GM18867 (cell line): ENCODE results near the gene WDR86.

ENCODE experiments used
- ATAC-seq: cut with Tn5 transposase; IDR thresholded peaks from one replicate; pipeline ENCODE4 v1.9.1; 2021; ENCODE audit warnings: mild to moderate bottlenecking, moderate library complexity; ENCODE audit not compliant: unreplicated experiment

Gene WDR86

GRCh38 chr7:151380199-151381097 is 29.4 kb downstream of the WDR86 start:
- ATAC-seq: no peak

GRCh38 chr7:151379534-151380198 is 30.2 kb downstream of the WDR86 start:
- no peak for ATAC-seq

- no peak for ATAC-seq
Measured at GRCh38 chr7:151379193-151379520, 30.7 kb downstream of the WDR86 start.

GRCh38 chr7:151378496-151379192 is 31.2 kb downstream of the WDR86 start:
- no peak for ATAC-seq

- ATAC-seq: no peak
Measured at GRCh38 chr7:151378011-151378410, 31.8 kb downstream of the WDR86 start.

DNA sequence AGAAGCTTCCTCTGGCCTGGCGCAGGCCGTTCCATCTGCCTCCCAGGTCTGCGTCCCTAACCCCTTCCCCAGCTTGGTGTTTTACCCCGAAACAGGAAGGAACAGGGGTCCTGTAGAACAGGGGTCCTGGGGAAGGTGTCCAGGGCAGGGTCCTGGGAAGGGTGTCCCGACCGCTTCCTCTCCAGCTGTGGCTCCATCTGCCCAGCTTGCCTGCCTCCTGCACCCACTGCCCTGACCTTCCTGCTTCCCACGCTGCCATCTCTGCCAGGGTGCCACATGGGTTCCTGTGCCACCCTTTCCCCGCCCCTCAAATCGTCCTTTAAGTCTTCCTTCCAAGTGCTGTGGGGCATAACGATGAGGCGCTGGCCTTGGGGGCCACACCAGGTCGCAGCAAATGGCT is 32.4 kb downstream of the WDR86 start:
- ATAC-seq: no peak

GRCh38 chr7:151376218-151376902 is 33.5 kb downstream of the WDR86 start:
- ATAC-seq: no peak

- ATAC-seq: no peak
Measured at GRCh38 chr7:151375530-151376217, 34.2 kb downstream of the WDR86 start.

DNA sequence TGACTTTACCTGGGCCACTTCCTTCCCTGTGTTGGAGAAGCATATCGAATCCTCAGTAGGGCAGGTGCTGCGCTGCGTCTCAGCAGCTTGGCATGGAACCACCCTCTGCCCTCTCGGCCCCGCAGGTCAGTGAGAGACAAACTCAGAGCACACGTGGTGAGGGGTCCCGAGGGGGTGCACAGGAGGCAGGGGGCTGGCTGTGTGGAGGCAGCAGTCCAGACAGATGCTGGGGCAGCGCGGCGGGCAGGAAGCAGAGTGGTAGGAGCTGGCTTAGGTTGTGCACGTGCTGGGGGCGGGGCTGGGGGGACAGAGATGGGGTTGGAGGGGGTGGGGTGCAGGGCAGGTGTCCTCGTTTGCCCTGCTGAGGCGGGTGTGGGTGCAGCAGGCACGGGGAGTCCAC is 35.1 kb downstream of the WDR86 start:
- no peak for ATAC-seq

DNA sequence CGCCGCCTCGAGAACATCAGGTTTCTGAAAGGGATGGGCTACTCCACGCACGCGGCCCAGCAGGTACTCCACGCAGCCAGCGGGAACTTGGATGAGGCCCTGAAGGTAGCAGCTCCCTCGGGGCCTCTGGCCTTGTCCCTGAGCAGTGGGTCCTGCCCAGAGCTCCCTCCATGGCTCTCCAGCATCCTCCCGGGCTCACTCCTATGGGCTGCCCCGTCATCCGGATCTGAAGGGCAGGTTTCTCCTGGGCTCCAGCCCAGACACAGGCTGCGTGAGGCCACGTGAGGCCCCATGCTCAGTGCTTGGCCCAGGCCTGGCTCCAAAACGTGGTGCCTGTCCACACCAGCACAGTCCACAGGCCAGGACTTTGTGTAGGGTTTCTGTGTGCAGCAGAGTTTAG is 35.7 kb downstream of the WDR86 start:
- no peak for ATAC-seq

GRCh38 chr7:151373599-151373998 is 36.2 kb downstream of the WDR86 start:
- no peak for ATAC-seq

DNA sequence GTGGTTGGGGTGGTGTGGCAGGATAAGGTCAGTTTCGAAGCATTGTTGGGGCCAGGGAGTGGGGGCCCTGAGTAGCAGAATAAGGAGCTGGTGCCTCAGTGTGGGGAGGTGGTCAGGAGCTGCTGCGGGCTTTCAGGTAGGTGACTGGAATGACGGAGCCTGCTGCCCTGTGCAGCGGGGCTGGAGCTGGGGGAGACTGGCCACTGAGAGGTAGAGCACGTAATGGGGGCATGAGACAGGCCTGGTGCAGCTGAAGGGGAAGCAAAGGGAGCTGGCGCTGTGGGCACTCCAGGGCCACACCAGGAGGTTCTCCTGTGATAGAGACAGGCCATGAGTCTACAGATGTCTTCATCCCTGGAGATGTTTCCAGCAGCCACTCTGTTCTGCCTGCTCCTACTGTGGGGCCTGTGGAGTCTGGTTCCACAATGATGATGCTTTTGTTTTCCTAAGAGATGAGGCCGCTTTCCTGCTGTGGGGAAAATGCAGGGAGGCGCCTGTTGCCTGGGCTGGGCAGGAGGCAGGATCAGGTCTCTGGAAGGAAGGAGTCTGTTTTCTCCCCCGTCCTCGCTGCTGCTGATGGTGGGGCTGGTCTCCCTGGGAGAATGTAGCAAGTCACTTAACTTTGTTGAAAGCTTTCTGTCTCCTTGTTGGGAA is 37.1 kb downstream of the WDR86 start:
- no peak for ATAC-seq

DNA sequence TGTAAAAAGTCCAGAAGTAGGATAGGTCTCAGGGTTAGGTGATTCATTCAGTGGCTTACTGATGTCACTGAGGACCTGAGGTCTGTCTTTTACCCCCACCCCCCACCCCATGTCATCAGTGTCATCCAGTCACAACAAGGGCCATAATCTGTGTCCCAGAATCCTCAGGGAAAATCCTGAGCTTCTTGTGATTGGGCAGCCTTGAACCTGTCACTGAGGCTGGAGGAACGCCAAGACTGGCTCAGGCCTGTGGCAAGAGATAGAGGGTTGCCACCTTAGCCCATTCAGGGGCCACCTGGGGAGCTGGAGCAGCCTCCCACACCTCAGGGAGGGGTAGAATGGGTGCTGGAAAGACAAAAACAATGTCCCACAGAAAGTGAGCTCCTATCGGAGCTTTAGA is 38.6 kb downstream of the WDR86 start:
- no peak for ATAC-seq

DNA sequence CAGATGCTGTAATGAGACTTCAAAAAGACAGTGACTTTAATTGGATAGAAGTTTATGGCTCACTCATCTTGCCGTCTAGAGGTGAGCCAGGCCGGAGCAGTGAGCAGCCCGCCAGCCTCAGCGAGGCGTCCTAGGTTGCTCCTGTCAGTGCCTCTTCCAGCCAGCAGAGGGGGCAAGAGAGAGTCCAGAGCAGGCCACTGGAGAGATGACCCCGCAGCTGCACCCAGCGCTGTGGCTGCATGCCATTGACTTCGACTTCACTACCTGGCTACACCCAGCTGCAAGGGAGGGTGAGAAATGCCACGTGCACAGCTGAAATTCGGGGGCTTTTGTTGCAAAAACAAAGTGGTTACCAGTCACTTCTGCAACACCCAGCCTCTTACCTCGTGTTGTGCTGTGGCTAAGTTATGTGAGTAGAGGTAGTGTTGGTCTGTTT is 41.7 kb downstream of the WDR86 start:
- ATAC-seq: peak; percentile 94

GRCh38 chr7:151367284-151367683 is 42.6 kb downstream of the WDR86 start:
- ATAC-seq: no peak

DNA sequence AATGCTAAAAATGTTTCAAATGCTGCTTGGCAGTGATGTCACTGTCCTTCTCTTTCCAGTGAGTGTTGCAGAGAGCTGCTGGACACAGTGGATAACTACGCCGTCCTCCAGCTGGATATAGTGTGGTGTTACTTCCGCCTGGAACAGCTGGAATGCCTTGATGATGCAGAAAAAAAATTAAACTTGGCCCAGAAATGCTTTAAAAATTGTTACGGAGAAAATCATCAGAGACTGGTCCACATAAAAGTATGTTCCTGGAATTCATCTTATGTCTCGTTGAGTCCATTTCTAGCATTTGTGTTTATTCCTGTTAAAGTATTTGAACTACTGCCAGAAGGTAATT is 43.0 kb downstream of the WDR86 start:
- ATAC-seq: no peak

- no peak for ATAC-seq
Measured at GRCh38 chr7:151366166-151366879, 43.5 kb downstream of the WDR86 start.

- ATAC-seq: no peak
Measured at GRCh38 chr7:151363182-151363581, 46.7 kb downstream of the WDR86 start.

DNA sequence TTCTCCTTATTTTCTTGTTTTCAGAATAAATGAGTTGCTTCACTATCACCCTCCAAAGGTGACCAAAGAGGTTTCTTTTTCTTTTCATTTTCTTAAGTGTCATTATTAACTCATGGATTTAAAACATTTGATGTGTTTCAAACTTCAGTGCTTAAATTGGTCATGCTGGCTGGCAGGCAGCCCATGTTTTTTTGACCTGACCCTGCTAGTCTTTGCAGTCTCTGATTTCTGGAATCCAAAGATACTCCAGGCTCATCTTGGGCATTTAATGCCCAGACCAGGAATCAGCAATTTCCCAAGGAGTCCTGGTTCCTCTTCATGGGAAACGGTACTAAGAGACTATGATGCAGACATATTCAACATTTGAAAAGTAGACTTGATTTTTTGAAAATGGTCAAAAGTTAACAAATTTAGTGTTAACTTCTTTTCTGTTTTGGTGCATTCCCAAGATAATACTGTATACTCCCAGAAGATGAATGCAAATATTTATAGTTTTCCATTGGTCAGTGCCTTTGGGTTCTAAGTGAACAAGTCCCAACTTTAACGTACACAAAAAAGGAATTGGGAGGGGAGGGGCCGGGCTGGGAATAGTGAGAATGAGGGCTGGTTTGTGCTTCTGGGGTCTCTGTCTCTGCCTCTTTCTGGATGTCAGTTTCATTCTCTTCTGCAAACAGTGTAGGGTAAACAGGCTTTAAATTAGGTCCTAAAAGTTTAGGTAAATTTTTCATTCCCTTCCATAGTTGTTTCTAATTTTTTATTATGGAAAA is 48.5 kb downstream of the WDR86 start:
- ATAC-seq: no peak
